ENCODE data around the gene MAPK8. TPM values are rescaled to one million over a fixed set of nuclear protein-coding genes. Genes with fewer than 3 reads are reported as not detected.

The MAPK8 gene
- total RNA-seq, 1 donor from 2014 or later, result 27.2 TPM

GRCh38 chr10:48389272-48389671, 82.8 kb downstream of the MAPK8 start:
- peak; percentile 13 for ATAC-seq

DNA sequence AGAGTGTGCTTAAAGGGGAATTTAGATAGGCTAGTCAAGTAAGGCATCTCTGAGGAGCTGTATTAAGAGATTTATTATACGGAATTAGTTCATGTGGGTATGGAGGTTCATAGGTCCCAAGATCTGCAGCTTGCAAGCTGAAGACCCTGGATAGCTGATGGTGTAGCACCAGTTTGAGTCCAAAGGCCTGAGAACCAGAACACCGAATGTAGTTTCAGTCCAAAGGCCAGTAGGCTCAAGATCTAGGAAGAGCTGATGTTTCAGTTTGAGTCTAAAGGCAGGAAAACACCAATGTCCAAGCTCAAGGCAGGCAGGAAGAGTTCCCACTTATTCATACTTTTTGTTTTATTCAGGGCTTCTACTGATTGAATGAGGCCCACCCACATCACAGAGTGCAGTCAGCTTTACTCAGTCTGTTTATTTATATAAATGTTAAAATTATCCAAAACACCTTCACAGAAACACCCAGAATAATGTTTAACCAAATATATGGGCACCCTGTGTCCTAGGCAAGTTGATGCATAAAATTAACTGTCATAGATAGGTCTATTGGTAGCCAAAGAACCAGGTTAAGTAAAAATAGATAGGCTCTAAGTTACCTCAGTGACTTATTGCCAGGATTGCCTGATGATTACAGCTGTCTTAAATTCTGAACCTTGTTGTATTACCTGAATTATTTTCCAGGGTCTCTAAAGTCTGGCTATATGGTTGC, 83.5 kb downstream of the MAPK8 start:
- ATAC-seq, result no peak

DNA sequence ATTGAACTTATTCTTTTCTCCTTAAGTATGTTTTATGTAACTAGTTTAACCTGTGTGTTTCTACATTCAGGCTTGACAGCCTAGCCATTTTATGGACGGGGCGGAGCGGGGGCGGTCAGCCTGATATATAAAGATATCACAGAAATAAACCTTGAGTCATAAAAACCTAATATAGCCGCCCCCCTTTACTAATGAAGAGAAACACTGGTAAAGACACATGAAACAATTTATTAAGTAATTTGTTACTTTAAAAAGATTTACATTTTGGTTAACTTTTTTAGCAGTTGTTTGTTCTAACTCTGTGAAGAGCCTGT, 84.0 kb downstream of the MAPK8 start:
- no peak for ATAC-seq

GRCh38 chr10:48390933-48391845, 84.7 kb downstream of the MAPK8 start:
- no peak for ATAC-seq

DNA sequence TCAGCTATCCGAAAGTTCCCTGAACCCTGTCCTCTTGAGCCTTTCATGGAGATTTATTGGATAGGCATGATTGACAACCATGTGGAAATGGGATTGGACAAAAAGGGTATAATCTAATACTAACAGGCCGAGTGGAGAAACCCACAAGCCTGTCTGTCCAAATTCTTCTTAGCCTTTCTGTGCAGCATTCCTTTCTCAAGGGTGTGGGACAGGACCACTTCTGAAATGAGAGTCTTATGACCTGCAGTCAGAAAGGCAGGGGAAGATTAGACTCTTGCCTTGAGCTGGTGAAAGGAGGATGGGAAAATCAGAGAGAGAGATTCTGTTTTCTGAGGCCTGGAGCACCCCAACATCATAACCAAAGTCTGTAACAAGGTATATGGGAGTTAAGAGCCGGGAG, 85.5 kb downstream of the MAPK8 start:
- ATAC-seq, result no peak

DNA sequence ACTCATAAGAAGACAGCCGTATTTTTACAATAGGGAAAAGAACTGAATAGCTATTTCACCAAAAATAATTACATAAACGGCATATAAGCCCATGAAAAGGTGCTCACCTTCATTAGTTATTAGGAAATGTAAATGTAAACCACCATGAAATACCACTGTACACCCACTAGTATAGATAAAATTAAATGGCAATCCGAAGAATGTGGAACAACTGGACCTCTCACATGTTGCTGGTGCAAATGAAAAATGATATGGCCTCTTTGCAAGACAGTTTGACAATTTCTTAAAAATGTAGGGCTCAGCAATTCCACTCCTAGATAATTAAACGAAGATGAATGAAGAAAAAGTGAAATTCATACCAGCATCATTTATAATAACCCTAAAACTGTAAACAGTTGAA, 91.8 kb downstream of the MAPK8 start:
- no peak for ATAC-seq

GRCh38 chr10:48399056-48399541, 92.6 kb downstream of the MAPK8 start:
- no peak for ATAC-seq

- no peak for ATAC-seq
Observed at GRCh38 chr10:48399551-48399950, 93.1 kb downstream of the MAPK8 start.

DNA sequence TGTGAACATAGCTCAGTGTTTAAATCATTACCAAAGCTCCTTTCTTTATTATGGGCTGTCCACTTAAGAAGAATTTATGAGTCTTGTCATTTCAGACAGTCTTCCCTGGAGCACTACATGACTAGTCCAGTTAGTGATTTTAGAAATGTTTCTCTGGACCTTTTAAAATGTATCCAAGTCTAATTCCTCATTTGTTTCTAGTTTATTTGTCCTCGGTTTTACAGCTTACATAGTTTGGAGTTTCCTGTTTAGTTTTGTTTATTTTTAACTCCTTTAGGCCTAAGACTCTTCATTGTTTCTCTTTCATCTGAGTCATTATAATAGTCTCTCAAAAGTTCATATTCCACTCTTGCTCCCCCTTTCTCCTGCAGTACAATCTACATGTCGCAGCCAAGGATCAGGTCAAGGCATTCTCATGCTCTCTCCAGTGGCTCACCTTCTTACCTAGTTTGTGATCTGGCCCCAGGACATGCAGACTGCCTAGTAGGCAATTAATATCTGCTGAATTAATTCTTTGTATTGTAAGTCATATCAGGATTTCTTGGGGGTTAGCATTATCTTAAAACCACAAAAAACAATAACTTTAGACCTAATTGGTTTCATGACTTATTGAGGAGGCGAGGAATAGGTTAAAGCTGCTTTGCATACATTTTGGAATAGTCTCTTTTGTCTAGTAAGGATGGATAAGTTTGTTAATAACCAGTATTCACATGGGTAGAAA, 93.8 kb downstream of the MAPK8 start:
- ATAC-seq, result no peak

GRCh38 chr10:48400850-48401220, 94.4 kb downstream of the MAPK8 start:
- no peak for ATAC-seq

GRCh38 chr10:48404646-48405045, 98.2 kb downstream of the MAPK8 start:
- no peak for ATAC-seq

DNA sequence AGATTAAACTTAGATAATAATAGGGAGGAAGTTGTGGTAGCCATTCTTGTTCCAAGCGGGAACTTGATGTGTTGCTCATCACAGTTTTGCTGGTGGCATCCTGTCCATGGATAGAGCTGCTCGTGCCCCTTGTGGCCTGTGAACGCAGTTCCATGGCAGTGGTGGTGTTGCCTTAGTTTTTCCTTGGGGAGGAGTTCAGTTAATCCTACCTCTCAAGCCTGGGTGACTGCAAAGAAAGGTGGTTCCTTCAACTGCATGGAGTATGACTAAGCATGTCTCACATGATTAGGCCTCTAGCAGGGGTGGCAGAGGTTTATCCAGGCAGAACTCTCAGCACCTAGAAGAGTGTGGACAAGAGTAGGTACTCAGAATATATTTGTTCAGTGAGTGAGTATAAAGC, 99.7 kb downstream of the MAPK8 start:
- peak; percentile 99 for ATAC-seq

DNA sequence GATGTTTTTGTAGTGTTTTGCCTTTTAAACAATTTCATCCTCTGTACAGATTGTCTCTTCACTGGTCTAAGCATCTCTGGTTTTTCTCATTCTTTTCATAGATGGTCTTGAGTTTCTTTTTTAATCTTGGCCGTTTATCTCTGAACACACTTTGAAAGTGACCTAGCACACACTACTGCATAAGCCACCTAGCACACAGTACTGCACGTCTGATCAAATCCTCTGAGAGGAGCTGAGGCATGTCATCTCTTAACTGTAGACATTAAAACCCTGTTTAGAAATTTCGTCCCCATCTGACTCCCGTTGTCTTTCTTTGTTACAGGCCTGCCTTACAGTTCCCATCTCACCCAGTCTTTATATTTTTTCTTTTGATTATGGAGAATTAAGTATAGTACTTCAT, 100.2 kb downstream of the MAPK8 start:
- ATAC-seq, result no peak

- ATAC-seq, result no peak
Observed at GRCh38 chr10:48410503-48410902, 104.0 kb downstream of the MAPK8 start.

DNA sequence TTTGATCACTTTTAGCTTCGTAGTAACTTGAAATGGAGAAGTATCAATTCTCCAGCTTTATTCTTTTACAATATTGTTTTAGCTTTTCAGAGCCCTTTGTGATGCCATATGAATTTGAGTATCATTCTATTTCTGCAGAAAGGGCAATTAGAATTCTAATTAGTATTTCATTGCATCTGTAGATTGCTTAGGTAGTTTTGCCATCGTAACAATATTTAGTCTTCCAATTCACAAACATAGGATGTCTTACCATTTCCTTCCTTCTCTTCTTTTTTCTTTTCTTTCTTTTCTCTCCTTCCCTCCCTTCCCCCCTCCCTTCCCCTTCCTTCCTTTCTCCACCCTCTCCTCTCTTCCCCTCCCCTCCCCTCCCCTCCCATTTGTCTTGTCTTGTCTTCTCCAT, 105.0 kb downstream of the MAPK8 start:
- no peak for ATAC-seq

GRCh38 chr10:48412081-48412480, 105.6 kb downstream of the MAPK8 start:
- ATAC-seq, result no peak

GRCh38 chr10:48412933-48413332, 106.5 kb downstream of the MAPK8 start:
- ATAC-seq, result no peak

- ATAC-seq, result no peak
Observed at GRCh38 chr10:48414160-48414559, 107.7 kb downstream of the MAPK8 start.

DNA sequence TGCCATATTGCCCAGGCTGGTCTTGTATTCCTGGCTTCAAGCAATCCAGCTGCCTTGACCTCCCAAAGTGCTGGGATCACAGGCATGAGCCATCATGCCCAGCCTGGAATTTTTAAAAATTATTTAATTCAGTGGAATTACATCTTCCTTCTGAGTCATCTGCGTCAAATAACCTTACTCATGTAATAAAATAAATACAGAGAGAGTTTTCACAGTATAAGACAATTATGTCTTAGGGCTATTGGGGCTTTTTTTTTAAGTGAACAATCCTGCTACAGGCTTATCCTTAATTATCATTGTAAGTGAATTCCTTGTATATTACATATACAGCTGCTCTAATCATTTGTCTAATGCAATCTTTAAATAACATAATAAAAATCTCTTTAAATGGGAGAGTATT, 108.3 kb downstream of the MAPK8 start:
- peak; percentile 35 for ATAC-seq

DNA sequence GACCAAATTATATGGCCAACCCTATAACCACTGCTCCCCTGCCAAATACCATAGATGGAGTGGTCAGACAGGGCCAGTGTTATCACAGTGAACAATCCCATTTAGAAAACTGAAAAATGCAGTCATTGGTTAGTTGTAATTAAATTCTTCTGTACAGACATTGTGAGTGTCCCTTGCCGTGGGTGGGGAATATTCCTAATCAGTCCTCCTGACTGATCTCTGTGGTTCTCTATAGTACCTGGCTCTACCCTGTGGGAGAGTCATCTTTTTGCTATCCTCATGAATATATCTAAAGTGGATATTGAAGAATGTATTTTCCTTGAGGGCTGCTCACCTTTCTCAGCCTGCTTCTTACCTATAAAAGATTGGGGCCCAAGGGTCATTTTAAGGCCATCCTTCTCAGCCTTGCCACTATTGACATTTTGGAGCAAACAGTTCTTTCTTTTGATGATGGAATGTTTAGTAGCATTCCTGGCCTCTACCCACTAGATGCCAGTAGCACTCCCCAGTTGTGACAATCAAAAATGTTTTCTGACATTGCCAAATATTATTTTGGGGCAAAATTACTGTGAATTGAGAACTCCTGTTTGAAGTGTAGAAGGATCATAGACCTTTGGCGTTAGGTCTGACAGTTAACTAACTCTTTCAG, 110.2 kb downstream of the MAPK8 start:
- ATAC-seq, result no peak

- peak; percentile 52 for ATAC-seq
Observed at GRCh38 chr10:48417374-48417773, 110.9 kb downstream of the MAPK8 start.

GRCh38 chr10:48418189-48418788, 111.8 kb downstream of the MAPK8 start:
- ATAC-seq, result no peak

All from esophagus mucosa (tissue), 1 donor.